Thoracic aorta (tissue), 2 donors: ENCODE data around the gene SKAP2. TPM values are rescaled to one million over a fixed set of nuclear protein-coding genes. Genes with fewer than 3 reads are reported as not detected.

Experiments used
- ATAC-seq: fragments of 150-250 bp; one replicate; pipeline ENCODE4 v1.8.0; 2017; ENCODE audit warnings: low read depth; ENCODE audit not compliant: insufficient number of reproducible peaks, low FRiP score
- DNase-seq: peaks from one replicate; pipeline ENCODE4 v3.0.0-alpha.2; 2020; ENCODE audit warnings: low spot score
- H3K27ac ChIP-seq, 2 donors: fragments of 200-600 bp; sonication (generic); 1 replicate in 1 of 2; 2 replicates in 1 of 2; pipeline ENCODE4 v1.5.1; 2016; ENCODE audit warnings: mild to moderate bottlenecking in 2 of 2, moderate library complexity in 2 of 2
- H3K27me3 ChIP-seq: fragments of 200-600 bp; sonication (generic); replicated peaks from 2 replicates; pipeline ENCODE4 v1.6.0; 2016; ENCODE audit warnings: mild to moderate bottlenecking; ENCODE audit not compliant: insufficient read depth
- H3K36me3 ChIP-seq: fragments of 200-600 bp; sonication (generic); one replicate; pipeline ENCODE4 v1.5.1; 2016
- H3K4me1 ChIP-seq, 2 donors: fragments of 200-600 bp; sonication (generic); 1 replicate in 1 of 2; 2 replicates in 1 of 2; pipeline versions ENCODE4 v1.5.1 to v1.6.0; 2016; ENCODE audit warnings: low read depth in 2 of 2, mild to moderate bottlenecking in 1 of 2; ENCODE audit not compliant: control insufficient read depth in 1 of 2
- H3K4me3 ChIP-seq: fragments of 200-600 bp; sonication (generic); 2 replicates; pipeline ENCODE4 v1.5.1; 2016; ENCODE audit warnings: mild to moderate bottlenecking
- H3K9me3 ChIP-seq: fragments of 200-600 bp; sonication (generic); 2 replicates; pipeline ENCODE4 v1.5.1; 2016
- CTCF ChIP-seq: fragments of 200-600 bp; sonication (generic); IDR thresholded peaks from one replicate; pipeline ENCODE4 v1.5.1; 2019; ENCODE audit warnings: antibody characterized with exemption
- total RNA-seq, 2 donors: library from RNA; depleted of rRNA; stranded (reverse); fragments of >200 nt; gene quantifications; one replicate each; pipeline versions ENCODE4 v1.1.0 to v1.2.3, GENCODE V29; 2016

The SKAP2 gene
- total RNA-seq, 2 donors from 2014 or later = 16.6 to 29.0 TPM

- no peak for TF ChIP-seq CTCF
- no peaks in the 10 kb centered on the region for H3K9me3 ChIP-seq
- no peak for ATAC-seq
- H3K27ac ChIP-seq = peak overlapping the region in 1 of 2 donors; percentile 27
- DNase-seq = no peak
- H3K4me3 ChIP-seq = peak overlapping the region; percentile 51
- H3K36me3 ChIP-seq = no peaks in the 10 kb centered on the region
- H3K4me1 ChIP-seq = no peaks in the 10 kb centered on the region
- H3K27me3 ChIP-seq = no peaks in the 10 kb centered on the region
These were observed 6.7 kb downstream of the SKAP2 start for GRCh38 chr7:26857506-26858240.

GRCh38 chr7:26857170-26857505, 7.3 kb downstream of the SKAP2 start:
- DNase-seq = no peak
- Histone ChIP-seq H3K27ac (peak overlapping the region in 1 of 2 donors; percentile 27), H3K4me3 (peak overlapping the region; percentile 51), H3K36me3 (no peaks in the 10 kb centered on the region), H3K4me1 (no peaks in the 10 kb centered on the region), H3K27me3 (no peaks in the 10 kb centered on the region), H3K9me3 (no peaks in the 10 kb centered on the region)
- no peak for ATAC-seq
- TF ChIP-seq CTCF = no peak

GRCh38 chr7:26856176-26856985, 8.0 kb downstream of the SKAP2 start:
- ATAC-seq = no peak

GRCh38 chr7:26854876-26855855, 9.2 kb downstream of the SKAP2 start:
- no peak for TF ChIP-seq CTCF
- Histone ChIP-seq H3K4me1 (no peaks in the 10 kb centered on the region), H3K4me3 (no peak overlapping the region), H3K9me3 (no peaks in the 10 kb centered on the region), H3K36me3 (no peaks in the 10 kb centered on the region), H3K27ac (no peak overlapping the region), H3K27me3 (no peaks in the 10 kb centered on the region)
- DNase-seq = no peak
- no peak for ATAC-seq

More at GRCh38 chr7:26856176-26856985, 8.0 kb downstream of the SKAP2 start:
- no peaks in the 10 kb centered on the region for H3K36me3 ChIP-seq
- no peaks in the 10 kb centered on the region for H3K27me3 ChIP-seq
- H3K4me3 ChIP-seq = no peak overlapping the region
- no peaks in the 10 kb centered on the region for H3K4me1 ChIP-seq
- TF ChIP-seq CTCF = no peak
- DNase-seq = no peak
- H3K9me3 ChIP-seq = no peaks in the 10 kb centered on the region
- H3K27ac ChIP-seq = no peak overlapping the region
